ENCODE results near the gene TAF1C. TPM values are rescaled to one million over a fixed set of nuclear protein-coding genes. Genes with fewer than 3 reads are reported as not detected.

Gene TAF1C
- total RNA-seq, 1 experiment from 2014 or later = 89.7 TPM

DNA sequence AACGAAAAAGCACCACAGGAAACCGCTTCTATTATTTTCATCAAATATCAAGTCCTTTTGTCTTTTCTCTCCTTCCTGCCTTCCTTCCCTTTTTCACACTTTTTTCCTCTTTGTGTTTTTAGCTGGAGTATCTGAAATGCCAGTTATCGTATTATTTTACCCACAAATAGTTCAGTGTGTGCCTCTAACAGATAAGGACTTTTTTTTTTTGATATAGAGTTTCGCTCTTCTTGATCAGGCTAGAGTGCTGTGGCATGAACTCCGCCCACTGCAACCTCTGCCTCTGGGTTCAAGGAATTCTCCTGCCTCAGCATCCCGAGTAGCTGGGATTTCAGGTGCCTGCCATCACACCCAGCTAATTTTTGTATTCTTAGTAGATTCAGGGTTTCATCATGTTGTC, 31.1 kb downstream of the TAF1C start (continued):
- TF ChIP-seq, protein P1, sequence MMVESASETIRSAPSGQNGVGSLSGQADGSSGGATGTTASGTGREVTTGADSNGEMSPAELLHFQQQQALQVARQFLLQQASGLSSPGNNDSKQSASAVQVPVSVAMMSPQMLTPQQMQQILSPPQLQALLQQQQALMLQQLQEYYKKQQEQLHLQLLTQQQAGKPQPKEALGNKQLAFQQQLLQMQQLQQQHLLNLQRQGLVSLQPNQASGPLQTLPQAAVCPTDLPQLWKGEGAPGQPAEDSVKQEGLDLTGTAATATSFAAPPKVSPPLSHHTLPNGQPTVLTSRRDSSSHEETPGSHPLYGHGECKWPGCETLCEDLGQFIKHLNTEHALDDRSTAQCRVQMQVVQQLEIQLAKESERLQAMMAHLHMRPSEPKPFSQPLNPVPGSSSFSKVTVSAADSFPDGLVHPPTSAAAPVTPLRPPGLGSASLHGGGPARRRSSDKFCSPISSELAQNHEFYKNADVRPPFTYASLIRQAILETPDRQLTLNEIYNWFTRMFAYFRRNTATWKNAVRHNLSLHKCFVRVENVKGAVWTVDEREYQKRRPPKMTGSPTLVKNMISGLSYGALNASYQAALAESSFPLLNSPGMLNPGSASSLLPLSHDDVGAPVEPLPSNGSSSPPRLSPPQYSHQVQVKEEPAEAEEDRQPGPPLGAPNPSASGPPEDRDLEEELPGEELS (CRISPR knock-in tag; IDR thresholded peaks at IDR 0.05) = no peak
- no peak for TF ChIP-seq ZNF317 (CRISPR knock-in tag; IDR thresholded peaks at IDR 0.05; ENCODE audit: borderline replicate concordance, low read depth)

DNA sequence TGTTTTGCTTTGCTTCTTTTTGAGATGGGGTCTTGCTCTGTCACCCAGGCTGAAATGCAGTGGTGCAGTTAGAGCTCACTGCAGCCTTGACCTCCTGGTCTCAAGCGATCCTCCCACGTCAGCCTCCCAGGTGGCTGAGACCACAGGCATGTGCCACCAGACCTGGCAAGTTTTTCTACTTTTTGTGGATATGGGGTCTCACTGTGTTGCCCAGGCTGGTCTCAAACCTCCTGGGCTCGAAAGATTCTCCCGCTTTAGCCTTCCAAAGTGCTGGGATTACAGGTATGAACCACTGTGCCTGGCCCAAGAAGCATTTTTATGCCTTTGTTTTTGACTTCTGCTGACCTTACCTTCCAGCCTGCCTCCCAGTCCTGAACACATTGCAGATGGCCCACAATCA, 31.6 kb downstream of the TAF1C start:
- ATAC-seq (no peak), DNase-seq (ENCODE audit: low spot score) (no peak)
- no peaks in the 10 kb centered on the region for H3K9me3 Mint-ChIP-seq
- H3K27ac Mint-ChIP-seq = no peak overlapping the region
- ChIA-PET CTCF (interaction anchor here (0.6 to 1.1 kb wide), 2 partner anchors 32 to 1925 kb away, joined by 3 to 4 read pairs; partner anchors contain the start of gene TAF1C), POLR2A (no interaction called here)
- no peaks in the 10 kb centered on the region for H3K4me1 Mint-ChIP-seq
- no peaks in the 10 kb centered on the region for H3K36me3 Mint-ChIP-seq
- TF ChIP-seq, protein P2, sequence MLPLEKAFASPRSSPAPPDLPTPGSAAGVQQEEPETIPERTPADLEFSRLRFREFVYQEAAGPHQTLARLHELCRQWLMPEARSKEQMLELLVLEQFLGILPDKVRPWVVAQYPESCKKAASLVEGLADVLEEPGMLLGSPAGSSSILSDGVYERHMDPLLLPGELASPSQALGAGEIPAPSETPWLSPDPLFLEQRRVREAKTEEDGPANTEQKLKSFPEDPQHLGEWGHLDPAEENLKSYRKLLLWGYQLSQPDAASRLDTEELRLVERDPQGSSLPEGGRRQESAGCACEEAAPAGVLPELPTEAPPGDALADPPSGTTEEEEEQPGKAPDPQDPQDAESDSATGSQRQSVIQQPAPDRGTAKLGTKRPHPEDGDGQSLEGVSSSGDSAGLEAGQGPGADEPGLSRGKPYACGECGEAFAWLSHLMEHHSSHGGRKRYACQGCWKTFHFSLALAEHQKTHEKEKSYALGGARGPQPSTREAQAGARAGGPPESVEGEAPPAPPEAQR (CRISPR knock-in tag; IDR thresholded peaks at IDR 0.05) = no peak
- TF ChIP-seq ZNF121 (CRISPR knock-in tag; IDR thresholded peaks at IDR 0.05) = peak; percentile 4; the same call in 1 of the 2 replicates
- H3K27me3 Mint-ChIP-seq (ENCODE audit: low read depth) = peaks cover 2% of the 10 kb centered on the region
- H3K4me3 Mint-ChIP-seq = no peak overlapping the region

DNA sequence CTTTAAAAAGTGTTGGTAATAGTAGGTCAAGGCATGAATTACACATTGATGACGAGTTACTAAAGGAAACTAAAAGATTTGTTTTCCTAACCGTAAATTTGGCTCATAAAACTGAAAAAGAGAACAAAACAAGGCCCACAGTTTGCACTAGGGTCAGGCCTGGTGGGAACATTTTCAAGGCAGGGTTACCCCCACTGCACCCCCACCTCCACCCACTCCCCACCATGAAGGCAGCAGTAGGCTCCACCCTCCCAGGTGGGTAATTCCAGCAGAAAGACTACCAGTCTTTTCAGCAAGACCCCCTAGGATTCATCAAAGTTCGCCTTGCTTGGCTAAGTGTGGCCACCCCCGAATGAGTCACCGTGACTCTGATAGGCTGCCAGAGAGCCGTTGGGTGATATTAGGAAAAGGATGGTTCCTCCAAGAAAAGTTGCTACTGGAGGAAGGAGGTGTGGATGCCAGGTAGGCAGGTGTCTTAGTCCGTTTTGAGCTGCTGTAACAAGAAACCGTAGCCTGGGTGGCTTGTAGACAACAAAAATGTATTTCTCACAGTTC, 33.1 kb downstream of the TAF1C start:
- POLR2A ChIA-PET = no interaction called here
- Mint-ChIP-seq H3K4me1 (no peaks in the 10 kb centered on the region), H3K27ac (no peak overlapping the region), H3K27me3 (ENCODE audit: low read depth) (peaks cover 2% of the 10 kb centered on the region; the same call in 1 of the 2 replicates), H3K9me3 (no peaks in the 10 kb centered on the region), H3K4me3 (no peak overlapping the region), H3K36me3 (no peaks in the 10 kb centered on the region)
- CTCF ChIA-PET = interaction anchor here (1.1 kb wide), 2 partner anchors 69 to 197 kb away, joined by 3 read pairs; no protein-coding TSS in a partner anchor
- no peak; the same call in 1 of the 2 replicates for ATAC-seq
- no peak for DNase-seq (ENCODE audit: low spot score)
- TF ChIP-seq, protein P3, sequence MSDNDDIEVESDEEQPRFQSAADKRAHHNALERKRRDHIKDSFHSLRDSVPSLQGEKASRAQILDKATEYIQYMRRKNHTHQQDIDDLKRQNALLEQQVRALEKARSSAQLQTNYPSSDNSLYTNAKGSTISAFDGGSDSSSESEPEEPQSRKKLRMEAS (CRISPR knock-in tag; IDR thresholded peaks at IDR 0.05) = no peak
- TF ChIP-seq, protein P1 (CRISPR knock-in tag; IDR thresholded peaks at IDR 0.05) = no peak
- TF ChIP-seq, protein P4, sequence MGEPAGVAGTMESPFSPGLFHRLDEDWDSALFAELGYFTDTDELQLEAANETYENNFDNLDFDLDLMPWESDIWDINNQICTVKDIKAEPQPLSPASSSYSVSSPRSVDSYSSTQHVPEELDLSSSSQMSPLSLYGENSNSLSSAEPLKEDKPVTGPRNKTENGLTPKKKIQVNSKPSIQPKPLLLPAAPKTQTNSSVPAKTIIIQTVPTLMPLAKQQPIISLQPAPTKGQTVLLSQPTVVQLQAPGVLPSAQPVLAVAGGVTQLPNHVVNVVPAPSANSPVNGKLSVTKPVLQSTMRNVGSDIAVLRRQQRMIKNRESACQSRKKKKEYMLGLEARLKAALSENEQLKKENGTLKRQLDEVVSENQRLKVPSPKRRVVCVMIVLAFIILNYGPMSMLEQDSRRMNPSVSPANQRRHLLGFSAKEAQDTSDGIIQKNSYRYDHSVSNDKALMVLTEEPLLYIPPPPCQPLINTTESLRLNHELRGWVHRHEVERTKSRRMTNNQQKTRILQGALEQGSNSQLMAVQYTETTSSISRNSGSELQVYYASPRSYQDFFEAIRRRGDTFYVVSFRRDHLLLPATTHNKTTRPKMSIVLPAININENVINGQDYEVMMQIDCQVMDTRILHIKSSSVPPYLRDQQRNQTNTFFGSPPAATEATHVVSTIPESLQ (CRISPR knock-in tag; IDR thresholded peaks at IDR 0.05) = no peak
- TF ChIP-seq ZNF396 (CRISPR knock-in tag; IDR thresholded peaks at IDR 0.05; ENCODE audit: borderline replicate concordance) (no peak), SMAD3 (CRISPR knock-in tag; IDR thresholded peaks at IDR 0.05; ENCODE audit: borderline replicate concordance) (no peak), SOX15 (CRISPR knock-in tag; IDR thresholded peaks at IDR 0.05) (no peak), ZBTB21 (CRISPR knock-in tag; IDR thresholded peaks at IDR 0.05; ENCODE audit: borderline replicate concordance) (no peak), OVOL2 (CRISPR knock-in tag; IDR thresholded peaks at IDR 0.05; ENCODE audit: borderline replicate concordance) (no peak), ESRRA (CRISPR knock-in tag; IDR thresholded peaks at IDR 0.05; ENCODE audit: borderline replicate concordance) (no peak)
- TF ChIP-seq, protein P5, sequence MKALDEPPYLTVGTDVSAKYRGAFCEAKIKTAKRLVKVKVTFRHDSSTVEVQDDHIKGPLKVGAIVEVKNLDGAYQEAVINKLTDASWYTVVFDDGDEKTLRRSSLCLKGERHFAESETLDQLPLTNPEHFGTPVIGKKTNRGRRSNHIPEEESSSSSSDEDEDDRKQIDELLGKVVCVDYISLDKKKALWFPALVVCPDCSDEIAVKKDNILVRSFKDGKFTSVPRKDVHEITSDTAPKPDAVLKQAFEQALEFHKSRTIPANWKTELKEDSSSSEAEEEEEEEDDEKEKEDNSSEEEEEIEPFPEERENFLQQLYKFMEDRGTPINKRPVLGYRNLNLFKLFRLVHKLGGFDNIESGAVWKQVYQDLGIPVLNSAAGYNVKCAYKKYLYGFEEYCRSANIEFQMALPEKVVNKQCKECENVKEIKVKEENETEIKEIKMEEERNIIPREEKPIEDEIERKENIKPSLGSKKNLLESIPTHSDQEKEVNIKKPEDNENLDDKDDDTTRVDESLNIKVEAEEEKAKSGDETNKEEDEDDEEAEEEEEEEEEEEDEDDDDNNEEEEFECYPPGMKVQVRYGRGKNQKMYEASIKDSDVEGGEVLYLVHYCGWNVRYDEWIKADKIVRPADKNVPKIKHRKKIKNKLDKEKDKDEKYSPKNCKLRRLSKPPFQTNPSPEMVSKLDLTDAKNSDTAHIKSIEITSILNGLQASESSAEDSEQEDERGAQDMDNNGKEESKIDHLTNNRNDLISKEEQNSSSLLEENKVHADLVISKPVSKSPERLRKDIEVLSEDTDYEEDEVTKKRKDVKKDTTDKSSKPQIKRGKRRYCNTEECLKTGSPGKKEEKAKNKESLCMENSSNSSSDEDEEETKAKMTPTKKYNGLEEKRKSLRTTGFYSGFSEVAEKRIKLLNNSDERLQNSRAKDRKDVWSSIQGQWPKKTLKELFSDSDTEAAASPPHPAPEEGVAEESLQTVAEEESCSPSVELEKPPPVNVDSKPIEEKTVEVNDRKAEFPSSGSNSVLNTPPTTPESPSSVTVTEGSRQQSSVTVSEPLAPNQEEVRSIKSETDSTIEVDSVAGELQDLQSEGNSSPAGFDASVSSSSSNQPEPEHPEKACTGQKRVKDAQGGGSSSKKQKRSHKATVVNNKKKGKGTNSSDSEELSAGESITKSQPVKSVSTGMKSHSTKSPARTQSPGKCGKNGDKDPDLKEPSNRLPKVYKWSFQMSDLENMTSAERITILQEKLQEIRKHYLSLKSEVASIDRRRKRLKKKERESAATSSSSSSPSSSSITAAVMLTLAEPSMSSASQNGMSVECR (CRISPR knock-in tag; IDR thresholded peaks at IDR 0.05; ENCODE audit: borderline replicate concordance) = no peak
- TF ChIP-seq, protein P6, sequence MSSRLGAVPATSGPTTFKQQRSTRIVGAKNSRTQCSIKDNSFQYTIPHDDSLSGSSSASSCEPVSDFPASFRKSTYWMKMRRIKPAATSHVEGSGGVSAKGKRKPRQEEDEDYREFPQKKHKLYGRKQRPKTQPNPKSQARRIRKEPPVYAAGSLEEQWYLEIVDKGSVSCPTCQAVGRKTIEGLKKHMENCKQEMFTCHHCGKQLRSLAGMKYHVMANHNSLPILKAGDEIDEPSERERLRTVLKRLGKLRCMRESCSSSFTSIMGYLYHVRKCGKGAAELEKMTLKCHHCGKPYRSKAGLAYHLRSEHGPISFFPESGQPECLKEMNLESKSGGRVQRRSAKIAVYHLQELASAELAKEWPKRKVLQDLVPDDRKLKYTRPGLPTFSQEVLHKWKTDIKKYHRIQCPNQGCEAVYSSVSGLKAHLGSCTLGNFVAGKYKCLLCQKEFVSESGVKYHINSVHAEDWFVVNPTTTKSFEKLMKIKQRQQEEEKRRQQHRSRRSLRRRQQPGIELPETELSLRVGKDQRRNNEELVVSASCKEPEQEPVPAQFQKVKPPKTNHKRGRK (CRISPR knock-in tag; IDR thresholded peaks at IDR 0.05; ENCODE audit: borderline replicate concordance) = no peak
